ENCODE measurements around the gene DAPK1. TPM values are rescaled to one million over a fixed set of nuclear protein-coding genes. Genes with fewer than 3 reads are reported as not detected.

Gene DAPK1
- polyA plus RNA-seq, 4 donors: 65.9 to 78.2 (median 71.9) TPM

DNA sequence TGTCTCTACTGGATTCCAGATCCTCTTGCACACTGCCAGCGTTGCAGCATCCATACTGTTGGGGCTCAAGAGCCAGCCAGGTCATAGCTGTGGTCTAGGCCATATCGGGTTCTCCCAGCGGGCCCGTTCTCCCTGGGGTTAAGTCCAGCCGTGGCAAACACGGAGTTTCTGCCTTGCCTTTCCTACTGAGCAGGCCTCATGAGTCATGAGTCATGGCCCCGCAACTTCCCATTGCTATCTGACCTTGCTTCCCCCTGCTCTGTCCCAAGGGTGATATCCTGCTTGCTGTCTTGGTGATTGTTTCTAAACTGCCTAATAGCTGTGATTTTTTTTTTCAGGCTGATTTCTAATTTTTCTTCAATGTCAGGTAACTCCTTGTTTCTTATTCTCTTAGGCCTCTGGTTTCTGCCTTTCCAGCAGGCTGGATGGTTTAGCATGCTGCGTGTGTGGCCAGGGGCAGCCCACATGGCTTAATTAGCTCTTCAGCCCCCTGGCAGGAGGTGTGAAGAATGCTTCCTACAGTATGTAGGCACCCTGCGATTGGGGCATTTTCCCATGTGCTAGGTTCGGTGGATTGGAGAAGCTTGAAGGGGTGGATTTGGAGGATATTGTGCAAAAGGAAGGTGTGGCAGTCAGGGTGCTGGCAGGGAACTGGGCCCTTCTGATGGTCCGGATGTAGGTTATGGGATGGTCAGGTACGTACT is 18.7 kb downstream of the DAPK1 start:
- no peak for DNase-seq (ENCODE audit: low read depth in 4 of 4, low spot score in 3 of 4)

DNA sequence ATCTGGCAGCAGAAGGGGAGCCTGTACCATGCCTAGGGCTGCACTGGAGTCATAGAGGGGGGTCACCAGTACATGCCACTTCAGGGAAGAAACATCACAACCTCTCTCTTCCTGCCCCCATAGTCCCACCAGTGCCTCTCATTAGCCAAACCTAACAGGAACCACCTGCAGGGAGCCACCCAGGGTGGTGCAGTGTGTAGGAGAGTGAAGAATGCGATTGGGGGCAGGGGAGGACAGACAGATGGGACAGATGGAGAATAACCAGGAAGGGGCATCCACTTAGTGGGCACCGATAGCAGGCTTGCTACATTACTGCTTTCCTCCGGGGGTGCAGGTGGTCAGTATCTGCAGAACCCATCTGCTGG is 19.2 kb downstream of the DAPK1 start:
- DNase-seq (ENCODE audit: low read depth in 4 of 4, low spot score in 3 of 4): no peak

DNA sequence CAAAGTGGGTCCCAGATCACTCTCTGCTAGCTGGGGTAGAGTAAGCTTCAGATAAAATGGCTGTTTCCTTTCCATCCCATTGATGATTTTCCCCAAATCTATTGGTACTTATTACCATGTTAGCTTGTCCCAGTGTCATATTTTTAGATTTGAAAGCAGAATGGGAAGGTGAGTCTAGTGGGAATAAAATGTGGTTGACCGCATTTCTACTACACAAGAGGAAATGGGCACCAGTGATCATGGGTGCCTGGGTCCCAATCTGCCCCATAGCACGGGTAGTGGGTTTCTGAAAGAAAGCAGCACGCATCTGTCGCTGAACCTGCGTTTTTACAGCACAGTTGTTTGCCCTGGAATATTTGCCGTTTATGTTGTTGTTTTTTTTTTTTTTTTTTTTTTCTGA is 20.1 kb downstream of the DAPK1 start:
- no peak for DNase-seq (ENCODE audit: low read depth in 4 of 4, low spot score in 3 of 4)

DNA sequence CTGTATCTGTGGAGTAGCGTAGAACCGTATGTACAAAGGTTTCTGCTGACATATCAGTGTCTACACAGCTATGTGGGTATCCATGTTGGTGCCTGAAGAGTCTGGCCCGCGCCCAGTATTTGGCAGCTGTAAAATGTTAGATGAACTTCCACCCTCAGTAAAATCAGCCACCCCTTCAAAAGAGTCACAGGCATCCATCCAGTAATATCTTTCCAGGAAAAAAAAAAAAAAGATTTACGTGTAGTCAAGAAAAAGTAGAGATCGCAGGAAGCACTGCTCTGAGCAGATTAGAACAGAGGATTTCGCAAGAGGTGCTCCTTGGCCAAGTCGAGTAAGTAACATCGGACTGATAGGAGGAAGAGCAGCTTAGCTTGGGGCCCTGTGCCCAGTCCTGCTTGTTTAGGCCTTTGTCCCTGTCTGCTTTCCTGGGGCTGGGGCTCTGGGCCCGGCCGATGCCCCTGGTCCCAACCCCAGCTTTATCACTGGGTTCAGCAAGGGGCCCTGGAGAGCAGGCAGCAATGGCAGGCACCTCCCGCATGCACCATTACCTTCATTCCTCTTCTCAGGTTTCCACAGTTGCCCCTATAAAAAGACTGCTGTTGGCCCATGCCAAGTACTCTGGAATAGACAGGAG is 21.2 kb downstream of the DAPK1 start:
- DNase-seq (ENCODE audit: low read depth in 4 of 4, low spot score in 3 of 4): no peak

DNA sequence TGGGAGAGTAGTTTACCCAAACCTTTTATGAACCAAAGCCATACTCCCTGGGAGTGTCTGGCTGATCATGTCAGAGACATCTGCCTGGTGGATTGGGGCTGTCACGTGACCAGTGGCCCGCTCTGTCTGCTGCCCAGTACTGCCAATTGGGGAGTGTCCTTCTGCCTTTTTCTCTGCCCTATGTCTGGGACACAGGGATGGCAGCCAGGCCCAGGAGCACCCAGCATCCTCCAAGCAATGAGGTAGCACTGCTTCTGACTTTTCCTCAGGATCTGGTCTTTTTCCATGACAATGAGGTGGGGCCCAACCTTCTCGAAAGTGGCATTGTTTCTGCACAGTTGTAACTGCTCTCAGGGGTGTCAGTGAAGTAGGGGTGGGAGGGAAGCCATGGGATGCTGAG is 21.8 kb downstream of the DAPK1 start:
- DNase-seq (ENCODE audit: low read depth in 4 of 4, low spot score in 3 of 4): no peak

DNA sequence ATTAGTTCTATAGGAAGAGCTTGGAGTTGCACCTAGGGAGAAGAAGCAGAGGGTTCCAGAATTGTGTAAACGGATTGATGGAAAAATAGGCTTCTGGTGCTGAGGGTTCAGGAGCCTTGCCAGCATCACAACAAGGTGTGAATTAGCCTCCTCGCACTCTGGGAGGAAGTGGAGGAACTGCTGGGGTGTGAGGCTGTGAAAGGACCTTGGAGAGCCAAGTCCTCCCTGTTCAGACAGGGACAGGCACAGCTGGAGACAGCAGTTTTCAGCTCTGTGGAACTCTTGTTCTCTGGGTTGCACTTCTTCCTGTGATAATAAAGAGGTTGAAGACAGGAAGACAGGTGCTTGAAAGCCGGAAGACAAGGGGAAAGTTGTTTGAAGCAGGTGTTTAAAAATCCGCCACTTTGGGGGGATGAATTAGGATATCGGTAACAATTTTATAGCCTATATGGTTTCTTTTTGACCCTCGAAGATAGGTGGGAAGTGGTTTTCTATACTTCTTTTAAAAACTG is 22.6 kb downstream of the DAPK1 start:
- DNase-seq (ENCODE audit: low read depth in 4 of 4, low spot score in 3 of 4): no peak

DNA sequence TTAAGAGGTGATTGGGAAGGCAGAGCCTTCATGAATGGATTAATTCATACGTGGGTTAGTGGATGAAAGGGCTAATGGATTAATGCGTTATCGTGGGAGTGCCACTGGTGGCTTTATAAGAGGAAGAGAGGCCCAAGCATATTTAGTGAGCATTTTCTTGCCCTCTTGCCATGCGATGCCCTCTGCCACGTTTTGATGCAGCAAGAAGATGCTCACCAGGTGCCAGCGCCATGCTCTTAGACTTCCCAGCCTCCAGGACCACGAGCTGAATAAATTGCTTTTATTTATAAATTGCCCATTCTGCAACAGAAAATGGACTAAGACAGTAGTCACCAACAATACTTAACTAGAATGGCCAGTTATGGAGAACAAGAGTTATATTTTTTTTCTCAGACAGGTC is 24.2 kb downstream of the DAPK1 start:
- DNase-seq (ENCODE audit: low read depth in 4 of 4, low spot score in 3 of 4): no peak

DNA sequence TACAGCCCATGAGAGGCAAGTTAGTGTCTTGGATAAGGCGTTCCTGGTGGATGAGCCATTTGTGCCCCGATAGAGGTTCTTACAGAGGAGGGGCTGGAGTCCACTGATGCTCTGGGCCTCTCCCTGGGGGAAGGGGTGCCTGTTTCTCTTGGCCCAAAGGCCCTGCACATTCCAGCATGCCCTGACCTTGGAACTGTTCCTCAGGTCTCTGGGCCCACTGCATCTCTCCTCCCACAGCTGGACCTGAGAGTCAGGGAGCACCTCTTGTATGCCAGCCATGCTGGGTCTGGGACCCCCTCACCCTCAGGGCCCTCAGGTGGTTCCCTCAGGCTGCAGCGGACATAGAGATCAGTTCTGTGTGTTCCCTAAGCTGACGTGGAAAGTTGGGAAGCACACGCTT is 26.4 kb downstream of the DAPK1 start:
- DNase-seq (ENCODE audit: low read depth in 4 of 4, low spot score in 3 of 4): no peak

DNA sequence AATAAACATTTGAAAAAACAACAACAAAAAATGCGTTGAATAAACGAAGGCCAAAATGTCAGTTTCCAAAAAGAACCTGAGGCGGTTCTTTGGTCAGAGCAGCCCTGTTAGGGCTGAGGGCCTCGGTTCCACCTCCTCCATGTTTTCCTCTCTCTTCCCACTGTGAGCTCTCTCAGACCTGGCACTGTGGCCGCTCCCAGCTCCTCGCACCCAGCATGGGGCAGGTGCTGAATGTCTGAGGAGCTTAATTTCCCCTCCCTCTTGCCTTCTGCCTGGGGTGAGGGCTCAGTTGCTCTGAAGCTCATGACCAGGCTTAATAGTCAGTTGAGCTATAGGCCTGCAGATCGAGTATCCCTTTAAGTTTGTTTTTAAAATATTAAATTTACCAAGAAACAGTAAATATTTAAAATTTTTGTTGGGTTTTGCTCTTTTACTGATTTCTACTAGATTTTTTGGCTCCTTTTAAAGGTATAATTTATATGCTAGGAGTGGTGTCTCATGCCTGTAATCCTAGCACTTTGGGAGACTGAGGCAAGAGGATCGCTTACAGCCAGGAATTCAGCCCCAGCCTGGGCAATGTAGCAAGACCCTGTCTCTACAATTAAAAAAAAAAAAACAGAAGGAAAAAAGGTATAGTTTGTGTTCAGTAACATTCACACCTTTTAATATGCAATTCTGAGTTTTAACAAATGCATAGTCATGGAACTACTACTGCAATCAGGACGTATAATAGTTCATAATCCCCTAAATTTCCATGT is 28.1 kb downstream of the DAPK1 start:
- DNase-seq (ENCODE audit: low read depth in 4 of 4, low spot score in 3 of 4): no peak

DNA sequence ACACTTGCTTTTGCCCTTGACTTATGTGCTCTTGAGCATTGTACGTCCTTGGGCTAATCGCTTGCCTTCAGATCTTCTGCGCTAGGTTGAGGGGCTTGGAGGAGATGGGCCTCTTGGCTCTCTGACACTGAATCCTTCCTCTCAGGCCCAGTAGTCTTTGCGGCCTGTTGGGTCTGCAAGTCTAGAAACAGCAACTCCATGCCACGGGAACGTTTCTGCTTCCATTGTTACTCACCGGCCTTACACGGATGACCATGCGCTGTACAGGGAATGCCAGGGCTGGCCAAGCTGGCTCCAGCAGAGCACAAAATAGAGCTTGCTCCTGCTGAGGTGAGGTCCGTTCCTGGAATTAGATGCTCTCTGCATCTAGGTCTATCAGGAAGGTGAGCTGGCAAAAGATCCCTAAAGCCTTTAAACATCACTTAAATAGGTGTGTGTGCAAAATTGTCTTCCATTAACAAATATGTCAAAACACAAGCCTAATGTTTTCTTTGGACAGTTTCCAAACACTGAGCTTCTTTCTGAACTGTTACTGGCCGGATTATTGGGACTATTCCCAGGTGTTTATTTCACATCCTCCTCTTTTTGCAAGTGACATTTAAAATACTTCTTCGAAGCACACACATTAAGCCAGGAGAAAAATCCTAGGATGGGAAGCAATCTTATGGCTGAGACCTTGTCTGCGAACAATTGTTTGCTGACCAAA is 29.7 kb downstream of the DAPK1 start:
- DNase-seq (ENCODE audit: low read depth in 4 of 4, low spot score in 3 of 4): no peak

DNA sequence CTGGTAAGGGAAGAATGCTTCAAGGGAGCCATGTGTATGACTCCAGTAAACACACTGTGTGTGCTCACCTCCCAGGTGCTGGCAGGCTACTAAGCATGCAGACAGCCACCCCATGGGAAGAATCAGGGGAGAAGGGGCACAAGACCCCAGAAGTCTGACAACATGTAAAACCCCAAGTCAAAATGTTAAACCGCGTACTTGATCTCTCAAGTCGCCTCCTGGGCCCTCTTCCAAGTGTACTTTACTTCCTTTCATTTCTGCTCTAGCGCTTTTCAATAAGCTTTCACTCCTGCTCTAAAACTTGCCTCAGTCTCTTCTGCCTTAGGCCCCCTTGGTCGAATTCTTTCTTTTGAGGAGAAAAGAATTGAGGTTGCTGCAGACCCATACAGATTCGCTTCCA is 31.3 kb downstream of the DAPK1 start:
- DNase-seq (ENCODE audit: low read depth in 4 of 4, low spot score in 3 of 4): no peak

DNA sequence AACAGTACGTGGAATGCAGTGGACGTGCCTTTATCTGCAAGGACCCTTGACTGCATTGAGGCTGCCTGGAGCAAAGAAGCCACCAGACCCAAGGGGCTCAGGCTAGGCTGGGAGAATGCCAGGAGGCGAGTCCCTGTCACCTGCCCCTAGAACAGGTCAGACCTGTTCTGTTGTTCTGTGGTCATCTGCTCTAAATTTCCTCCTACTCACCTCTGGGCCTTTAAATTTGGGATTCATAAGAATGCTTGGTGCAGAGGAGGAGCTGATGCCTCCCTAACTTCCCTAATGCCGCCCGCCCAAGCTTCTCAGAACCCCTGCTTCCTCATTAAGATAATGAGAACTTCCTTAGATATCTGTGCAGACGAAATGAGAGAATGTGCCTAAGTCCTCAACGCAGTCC is 32.0 kb downstream of the DAPK1 start:
- DNase-seq (ENCODE audit: low read depth in 4 of 4, low spot score in 3 of 4): no peak

DNA sequence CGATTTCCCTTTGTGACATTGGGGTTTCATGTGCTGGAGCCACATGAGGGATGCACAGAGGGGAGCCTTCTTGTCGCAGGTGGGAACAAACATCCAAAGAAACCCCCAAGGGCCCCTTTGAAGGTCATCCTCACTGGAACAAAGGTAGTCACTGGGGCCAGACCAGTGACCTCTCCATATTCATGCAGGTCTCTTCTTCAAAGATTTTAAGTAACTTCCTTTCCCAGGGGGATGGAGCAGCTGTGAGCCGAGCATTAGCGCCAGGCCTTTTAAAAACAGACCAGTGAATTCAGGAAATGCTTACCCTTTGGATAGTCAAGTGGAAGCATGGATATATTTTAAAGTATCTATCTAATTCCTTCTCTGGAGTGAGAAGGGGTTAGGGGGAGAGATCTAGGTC is 33.0 kb downstream of the DAPK1 start:
- DNase-seq (ENCODE audit: low read depth in 4 of 4, low spot score in 3 of 4): no peak

DNA sequence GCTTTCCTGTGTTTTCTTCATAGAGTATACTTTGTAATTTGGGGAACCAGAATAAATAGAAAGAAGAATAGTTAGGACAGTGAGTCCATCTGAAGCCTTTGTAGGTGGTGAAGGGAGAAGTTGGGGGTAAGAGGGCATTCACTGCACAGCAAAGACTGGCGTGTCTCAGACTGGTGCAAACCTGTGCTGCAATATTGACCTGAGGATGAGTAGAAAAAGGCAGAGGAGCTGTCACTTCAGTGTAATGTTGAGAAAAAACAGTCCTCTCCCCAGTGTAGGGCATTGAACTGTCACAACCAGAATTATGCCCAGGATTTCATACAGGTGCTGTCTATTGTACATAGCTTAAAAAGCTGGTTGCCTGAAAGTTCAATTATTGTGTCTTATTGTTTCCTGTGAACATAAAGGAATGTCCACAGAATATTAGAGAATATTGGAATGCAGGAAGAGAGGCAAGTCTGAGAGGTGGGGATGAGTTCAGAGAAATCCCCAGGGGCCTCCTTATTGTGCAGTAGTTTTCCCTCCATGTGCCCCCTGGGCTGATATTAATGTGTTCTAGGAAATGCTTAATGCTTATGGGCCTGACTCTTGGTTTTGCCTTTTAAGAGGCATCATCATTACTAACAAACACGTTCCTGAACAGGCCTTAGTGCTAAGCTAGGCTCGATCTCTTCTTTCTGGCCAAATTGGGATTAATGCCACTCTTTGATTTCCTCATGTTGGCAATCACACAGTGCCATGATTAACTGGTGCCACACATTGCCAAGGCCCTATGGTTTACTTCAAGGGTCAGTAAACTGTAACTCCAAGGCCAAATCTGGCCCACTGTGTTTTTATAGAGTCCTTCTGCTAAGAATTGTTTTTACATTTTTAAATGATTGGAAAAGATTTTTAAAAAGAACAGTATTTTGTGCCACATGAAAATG is 34.0 kb downstream of the DAPK1 start:
- DNase-seq (ENCODE audit: low read depth in 4 of 4, low spot score in 3 of 4): no peak

DNA sequence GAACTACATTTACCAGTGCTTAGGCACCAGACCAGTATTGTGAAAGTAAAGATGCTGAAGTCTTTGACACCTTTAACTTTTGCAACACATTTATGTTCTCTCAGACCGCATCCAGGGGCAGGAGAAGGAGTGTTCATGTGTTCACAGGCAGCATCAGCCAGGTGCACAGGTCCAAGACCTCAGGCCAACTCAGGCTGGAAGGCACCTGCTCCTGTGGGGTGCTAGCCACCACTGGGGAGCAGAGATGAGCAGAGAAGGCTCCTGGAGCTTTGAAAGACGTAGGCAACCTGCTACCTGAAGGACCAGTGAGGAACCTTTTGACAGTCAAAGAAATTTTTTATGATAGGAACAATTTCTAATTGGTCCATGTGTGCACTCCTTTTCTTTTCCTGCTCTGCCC is 35.6 kb downstream of the DAPK1 start:
- DNase-seq (ENCODE audit: low read depth in 4 of 4, low spot score in 3 of 4): no peak

DNA sequence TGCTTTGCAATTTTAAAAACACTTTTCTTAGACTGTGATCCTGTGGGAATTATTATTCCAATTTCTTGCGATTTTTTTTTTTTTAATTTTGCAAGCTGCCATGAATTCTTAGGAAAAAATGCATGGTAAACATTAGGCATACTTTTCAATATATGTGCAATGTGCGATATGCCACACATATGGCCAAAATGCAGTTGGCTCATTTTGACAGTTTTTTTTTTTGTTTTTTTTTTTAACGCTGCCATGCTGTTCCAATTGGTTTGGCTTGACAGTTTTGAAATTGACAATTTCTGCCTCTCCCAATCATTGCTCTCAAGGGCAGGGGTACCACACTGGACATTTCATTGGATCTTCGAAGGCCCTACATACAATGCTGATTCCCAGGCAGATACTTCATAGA is 36.4 kb downstream of the DAPK1 start:
- no peak for DNase-seq (ENCODE audit: low read depth in 4 of 4, low spot score in 3 of 4)

DNA sequence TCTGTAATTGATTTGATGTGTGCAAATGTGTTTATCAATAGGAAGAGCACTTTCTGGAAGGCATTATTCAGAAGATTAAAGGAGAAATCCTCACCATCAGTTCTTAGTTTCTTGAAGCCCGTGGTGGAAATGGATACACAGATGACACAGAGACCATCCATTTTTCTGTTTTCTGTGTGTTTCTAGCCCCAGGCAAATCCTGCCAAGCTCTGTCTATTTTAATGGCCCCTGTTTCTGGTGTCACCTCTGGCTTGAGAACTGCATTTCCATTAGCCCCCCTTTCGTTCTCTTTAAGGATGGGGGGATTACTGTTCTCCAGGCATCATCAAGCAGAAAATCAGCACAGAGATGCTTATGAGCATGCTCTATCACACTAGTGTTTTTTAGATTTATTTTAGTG is 37.3 kb downstream of the DAPK1 start:
- no peak for DNase-seq (ENCODE audit: low read depth in 4 of 4, low spot score in 3 of 4)

DNA sequence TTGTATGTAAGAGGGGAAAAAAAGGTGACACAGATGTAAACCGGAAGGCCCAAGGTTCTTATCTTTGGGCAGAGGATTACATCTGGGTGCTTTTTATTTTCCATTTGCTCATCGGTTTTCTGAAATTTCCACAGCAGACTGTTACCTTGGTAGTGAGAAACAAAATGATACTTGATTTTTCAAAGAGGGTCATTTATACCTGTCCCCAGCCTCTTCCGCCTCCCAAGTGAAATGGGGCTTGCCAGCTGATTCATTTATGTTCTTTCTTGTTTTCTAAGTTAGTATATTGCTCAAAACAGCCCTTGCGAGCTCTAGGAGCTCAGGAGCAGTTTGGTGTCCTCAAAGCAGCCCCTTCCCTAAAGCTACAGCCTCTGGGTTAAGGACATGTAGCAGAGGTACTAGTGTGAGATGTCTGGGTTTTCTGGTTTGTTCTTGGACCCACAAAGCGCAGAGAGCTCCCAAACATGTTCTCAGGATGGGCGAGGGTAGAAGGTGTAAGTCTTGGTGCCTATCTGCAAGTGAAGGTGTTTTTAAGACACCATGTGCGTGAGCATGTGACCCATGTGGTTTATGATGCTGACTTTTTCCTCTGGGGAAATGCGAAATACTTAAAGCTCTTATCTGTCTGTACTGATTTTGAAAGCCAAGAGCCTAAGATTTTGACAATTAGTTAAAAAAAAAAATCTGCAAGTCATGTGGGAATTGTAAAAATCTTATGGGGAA is 38.3 kb downstream of the DAPK1 start:
- no peak for DNase-seq (ENCODE audit: low read depth in 4 of 4, low spot score in 3 of 4)

DNA sequence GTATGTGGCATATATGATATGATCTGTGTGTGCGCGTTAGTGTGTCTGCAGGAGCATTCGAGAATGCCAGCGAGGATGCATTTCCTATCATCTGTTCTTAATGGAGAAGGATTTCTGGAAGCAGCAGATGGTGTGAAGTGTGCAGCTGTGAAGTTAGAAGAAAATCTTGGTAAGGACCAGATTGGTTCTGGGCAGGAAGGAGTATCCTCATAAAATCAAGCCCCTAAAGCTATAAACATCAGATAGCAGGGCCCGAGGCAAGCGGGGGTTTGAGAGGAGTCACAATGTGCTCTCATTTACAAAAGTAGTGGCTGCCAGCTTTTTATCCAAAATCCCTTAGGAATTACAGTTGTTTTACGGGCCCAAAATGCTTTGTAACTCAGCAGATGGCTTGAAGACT is 40.0 kb downstream of the DAPK1 start:
- no peak for DNase-seq (ENCODE audit: low read depth in 4 of 4, low spot score in 3 of 4)
